Stimulated activated CD8-positive, alpha-beta memory T cell treated with anti-CD3 and anti-CD28 coated beads, Interleukin-4, amount 100 ng/mL, for 48 hours (primary cell): ENCODE data around the gene SLC2A1.
"Not testable (repeated sequence)": the region's sequence is repeated elsewhere in the genome, so short reads cannot be mapped to it uniquely, and the experiment has no call there.

Experiments used
- DNase-seq: peaks from one replicate; pipeline ENCODE4 v3.0.0-alpha.2; 2020

Gene SLC2A1

GRCh38 chr1:42927920-42928505 lies 30.7 kb downstream of the SLC2A1 start:
- DNase-seq: no peak

DNA sequence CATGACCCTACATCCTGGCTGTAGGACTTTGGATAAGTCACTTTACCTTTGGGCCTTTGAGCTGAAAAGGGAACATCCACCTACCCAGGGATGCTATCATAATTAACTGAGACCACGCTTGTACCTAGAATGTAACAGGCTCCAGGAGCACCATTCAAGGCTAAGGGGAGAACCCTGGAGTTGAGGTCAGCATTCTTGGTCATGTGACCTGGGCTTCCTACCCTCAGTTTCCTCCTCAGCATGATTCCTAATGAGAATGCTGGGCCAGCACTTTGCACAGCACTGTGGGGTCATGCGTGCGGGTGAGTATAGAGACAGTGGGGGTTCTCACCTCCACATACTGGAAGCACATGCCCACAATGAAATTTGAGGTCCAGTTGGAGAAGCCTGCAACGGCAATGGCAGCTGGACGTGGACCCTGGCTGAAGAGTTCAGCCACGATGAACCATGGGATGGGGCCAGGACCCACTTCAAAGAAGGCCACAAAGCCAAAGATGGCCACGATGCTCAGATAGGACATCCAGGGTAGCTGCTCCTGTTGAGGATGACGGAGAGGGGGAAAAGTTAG lies 31.3 kb downstream of the SLC2A1 start:
- DNase-seq: no peak

DNA sequence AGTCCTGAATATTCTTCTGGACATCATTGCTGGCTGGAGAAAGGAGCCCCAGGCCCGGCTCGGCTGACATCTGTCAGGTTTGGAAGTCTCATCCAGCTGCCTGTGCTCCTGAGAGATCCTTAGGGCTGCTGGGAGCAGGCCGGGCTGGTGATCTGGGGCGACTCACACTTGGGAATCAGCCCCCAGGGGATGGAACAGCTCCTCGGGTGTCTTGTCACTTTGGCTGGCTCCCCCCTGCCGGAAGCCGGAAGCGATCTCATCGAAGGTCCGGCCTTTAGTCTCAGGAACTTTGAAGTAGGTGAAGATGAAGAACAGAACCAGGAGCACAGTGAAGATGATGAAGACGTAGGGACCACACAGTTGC lies 31.8 kb downstream of the SLC2A1 start:
- no peak for DNase-seq

GRCh38 chr1:42926235-42926878 lies 32.3 kb downstream of the SLC2A1 start:
- no peak for DNase-seq

- DNase-seq: no peak
Measured at GRCh38 chr1:42924851-42925760, 33.6 kb downstream of the SLC2A1 start.

DNA sequence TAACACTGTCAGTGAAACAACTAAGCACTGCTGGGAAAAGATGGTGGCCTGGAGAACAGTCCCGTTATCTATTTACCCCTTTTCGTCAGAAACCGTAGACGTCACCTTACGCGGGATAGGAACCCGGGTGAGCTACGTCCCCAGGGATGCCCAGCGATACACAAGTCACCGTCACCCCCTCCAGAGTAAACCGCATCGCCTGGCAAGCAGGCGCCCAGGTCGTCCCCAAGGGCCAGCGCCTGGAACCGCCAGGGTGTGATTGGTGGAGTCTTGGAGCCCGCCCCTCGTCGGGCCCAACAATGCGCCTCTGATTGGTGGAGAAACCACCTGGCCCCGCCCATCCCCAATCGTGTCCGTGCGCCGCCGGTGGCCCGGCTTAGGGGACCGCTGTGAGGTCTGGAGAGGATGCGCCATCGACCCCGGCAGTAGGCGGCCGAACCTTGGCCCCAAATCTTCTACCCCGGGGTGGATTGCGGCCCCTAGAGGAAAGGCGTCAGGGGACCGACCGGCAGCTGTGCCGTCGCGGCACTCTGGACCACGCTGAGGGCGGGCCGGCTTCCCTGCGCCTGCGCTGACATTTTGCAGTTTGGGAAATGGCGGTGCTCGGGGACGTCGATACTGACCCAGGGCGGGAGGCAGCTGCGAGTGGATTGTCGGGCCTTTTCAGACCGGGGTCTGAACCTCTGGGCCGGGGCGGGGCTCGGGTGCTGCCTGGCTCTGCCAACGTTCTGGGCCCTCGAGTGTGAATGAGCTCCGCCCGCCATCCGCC lies 34.4 kb downstream of the SLC2A1 start:
- peak; percentile 95 for DNase-seq

DNA sequence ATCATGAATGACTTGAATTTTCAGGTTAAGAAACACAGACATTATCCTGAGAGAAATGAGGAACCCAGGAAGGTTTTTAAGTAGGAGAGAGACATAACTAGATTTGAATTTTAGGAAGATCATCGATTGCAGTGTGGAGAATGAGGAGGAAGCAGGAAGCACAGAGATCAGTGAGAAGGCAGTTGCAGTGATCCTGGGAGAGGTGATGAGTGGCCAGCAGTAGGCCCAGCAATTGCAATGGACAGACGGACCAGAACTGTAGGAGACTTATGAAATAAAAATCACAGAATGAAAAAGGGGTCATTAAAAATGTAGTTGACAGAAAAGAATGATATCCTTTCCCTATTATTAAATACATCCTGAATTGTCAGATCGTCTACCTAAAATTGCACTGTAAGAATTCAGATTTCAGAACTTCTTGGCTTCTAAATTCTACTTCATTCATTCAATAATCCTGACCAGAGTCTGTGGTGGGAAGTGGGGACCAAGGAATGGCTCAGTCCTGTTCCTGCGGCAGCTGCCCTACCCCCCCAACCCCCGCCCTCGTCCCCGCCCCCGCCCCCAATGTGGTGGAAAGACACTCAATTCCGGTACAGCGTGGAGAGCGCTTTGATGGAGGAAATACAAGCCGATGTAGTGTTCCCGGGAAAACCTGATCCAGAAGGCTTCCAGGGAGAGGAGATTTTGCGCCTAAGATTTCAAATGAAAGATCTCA lies 35.1 kb downstream of the SLC2A1 start:
- no peak for DNase-seq

DNA sequence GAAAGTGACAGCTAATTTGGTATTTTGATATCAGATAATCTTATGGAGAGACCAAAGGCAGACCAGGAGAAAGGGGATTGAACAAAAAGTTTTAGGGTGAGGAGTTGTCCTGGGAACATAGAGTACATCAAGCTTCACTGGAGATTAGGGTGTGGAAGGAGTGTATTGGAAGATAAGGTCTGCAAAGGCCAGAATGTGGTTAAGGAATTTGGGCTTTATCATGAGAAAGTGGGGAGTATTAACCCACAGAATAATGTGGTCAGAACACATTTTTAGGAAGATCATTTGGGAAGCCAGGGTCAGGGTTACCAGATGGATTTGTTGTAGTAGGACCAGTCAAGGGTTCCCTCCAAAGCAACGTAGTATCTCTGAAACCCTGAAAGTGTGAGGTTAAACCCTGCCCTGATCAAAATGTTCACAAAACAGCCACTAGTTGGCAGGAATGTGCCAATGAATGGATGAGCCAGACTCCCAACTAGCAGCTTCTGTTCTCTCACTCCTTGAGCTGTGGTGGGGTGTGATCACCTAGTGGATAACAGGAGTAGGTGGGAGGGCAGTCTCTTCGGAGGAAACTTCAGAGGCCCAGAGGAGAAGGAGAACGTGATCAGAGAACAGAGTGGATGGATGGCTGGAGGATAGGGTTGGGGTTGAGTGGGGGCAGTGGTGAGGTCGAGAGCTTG lies 35.8 kb downstream of the SLC2A1 start:
- peak; percentile 67 for DNase-seq

DNA sequence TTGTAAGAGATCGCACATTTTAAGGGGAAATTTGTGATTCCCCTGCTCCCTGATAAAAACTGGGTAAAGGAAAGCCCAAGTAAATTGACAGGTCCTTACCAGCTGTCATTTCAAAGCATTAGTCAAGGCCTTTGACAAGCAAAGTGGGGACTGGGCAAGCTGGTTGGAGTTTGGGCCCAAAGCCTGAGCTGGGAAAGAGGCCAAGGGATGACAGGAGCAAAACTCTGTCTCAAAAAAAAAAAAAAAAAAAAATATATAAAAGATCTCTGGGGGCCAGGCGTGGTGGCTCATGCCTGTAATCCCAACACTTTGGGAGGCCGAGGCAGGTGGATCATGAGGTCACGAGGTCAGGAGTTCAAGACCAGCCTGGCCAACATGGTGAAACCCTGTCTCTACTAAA lies 36.9 kb downstream of the SLC2A1 start:
- no peak for DNase-seq

- DNase-seq: not testable (repeated sequence)
Measured at GRCh38 chr1:42919651-42920050, 39.0 kb downstream of the SLC2A1 start.

- no peak for DNase-seq
Measured at GRCh38 chr1:42917241-42917495, 41.5 kb downstream of the SLC2A1 start.

DNA sequence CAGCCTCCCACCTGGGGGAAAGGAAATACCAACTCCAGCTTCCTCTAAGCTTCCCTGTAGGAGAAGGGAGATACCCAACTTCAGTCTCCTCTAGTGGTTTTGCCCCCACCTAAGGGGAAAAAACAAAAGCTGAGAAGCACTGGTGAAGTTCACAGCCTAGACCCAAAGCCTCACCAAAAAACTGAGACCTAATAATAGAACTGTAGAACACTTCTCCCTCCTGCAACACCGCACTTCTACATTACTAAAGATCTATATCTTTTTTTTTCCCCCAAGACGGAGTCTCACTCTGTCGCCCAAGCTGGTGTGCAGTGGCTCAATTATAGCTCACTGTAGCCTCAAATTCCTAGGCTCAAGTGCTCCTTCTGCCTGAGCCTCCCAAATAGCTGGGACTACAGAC lies 43.2 kb downstream of the SLC2A1 start:
- DNase-seq: no peak

DNA sequence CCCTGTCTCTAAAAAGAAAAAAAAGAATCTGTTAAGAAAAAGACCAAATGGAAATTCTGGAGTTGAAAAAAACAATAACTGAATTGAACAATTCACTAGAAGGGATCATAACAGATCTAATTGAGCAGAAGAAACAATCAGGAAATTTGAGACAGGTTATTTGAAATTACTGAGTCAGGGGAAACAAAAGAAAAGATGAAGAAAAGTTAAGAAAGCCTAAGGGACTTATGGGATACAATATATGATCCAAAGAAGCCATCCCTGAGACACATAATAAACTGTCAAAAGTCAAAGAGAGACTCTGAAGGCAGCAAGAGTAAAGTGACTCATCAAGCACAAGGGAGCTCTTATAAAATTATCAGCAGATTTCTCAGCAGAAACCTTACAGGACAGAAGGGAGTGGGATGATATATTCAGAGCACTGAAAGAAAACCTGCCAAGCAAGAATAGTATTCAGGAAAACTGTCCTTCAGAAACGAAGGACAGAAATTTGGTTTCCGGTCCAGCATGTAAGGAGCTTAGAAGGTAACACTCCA lies 44.5 kb downstream of the SLC2A1 start:
- DNase-seq: no peak

DNA sequence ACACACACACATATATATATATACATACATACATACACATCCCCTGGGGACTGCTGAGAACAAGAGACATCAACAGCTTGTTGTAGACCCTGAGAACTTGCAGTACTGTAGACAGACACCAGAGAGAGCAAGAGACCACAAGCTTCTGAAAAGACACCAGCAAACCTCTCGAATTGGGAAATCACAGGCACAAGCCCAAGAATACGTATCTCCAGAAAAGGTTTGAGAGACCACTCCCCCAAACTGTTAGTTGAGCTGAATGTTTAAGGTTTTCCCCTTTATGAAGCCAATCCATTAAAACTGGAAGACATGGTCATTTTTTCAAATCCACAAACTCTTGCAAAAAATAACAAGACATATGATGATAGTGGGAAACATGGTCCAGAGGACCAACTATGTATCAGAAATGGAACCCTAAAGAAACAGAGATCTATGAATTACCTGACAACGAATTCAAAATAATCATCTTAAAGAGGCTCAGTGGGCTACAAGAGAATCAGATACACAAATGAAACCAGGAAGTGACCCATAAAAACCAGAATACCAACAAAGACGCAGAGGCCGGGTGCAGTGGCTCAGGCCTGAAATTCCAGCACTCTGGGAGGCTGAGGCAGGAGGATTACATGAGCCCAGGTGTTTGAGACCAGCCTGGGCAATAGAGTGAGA lies 45.1 kb downstream of the SLC2A1 start:
- peak; percentile 56 for DNase-seq

GRCh38 chr1:42910985-42911384 lies 47.7 kb downstream of the SLC2A1 start:
- DNase-seq: no peak

DNA sequence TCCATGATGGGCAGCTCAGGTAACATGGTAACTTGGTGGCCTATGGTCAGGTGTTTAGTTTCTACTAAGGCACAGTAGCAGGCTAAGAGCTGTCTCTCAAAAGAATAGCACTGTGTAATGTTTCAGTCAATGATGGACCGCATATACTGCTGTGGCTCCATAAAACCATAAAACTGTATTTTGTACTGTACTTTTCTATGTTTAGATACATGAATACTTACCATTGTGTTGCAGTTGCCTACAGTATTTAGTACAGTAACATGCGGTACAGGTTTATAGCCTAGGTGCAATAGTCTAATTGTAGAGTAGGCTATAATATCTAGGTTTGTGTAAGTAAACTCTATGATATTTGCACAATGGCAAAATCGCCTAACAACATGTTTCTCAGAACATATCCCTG lies 50.6 kb downstream of the SLC2A1 start:
- DNase-seq: no peak

DNA sequence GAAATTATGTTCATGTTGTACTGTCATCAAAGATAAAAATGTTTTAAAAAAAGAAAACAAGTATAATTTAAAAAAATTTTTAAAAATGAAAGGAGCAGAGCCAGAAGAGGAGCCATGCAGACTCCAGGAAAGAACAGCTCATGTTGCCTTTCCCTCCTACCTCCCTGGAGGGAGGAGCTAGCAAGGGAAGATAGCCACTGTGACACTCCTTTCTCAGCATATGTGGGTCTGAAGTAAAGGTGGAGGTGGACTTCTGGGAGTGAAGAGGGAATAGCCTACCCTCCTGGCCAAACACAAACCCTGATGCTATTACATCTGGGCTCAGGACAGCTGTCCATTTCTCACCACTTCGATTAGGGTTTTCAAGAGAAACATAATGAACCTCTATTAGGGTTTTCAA lies 54.2 kb downstream of the SLC2A1 start:
- DNase-seq: no peak

DNA sequence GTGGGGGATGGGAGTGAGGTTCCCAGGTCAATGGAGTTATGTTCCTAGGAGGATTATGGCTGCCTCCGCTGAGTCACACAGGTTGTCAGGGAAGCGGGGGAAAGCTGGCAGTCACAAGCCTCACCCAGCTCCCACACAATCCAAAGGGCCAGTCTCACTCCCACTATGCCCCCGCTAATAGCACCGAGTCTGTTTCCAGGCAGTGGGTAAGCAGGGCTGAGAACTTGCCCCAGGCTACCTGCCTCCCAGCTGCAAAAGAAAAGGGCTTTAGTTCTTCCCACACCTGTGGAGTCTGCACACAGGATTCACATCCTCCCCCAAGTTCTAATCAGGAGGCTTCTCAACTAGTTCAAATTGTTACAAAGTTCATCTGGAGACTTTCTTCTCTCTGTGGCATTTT lies 58.7 kb downstream of the SLC2A1 start:
- DNase-seq: not testable (repeated sequence)

GRCh38 chr1:42891465-42892138 lies 67.1 kb downstream of the SLC2A1 start:
- no peak for DNase-seq

- no peak for DNase-seq
Measured at GRCh38 chr1:42889264-42889663, 69.4 kb downstream of the SLC2A1 start.
